NCI-H128 (cell line): Measurements from ENCODE around the gene UCN2.
"Not testable (repeated sequence)": the region's sequence is repeated elsewhere in the genome, so short reads cannot be mapped to it uniquely, and the experiment has no call there.

ENCODE experiments used
- DNase-seq: peaks from one replicate; lab custom pipeline; 2025; ENCODE audit not compliant: unreplicated experiment; lab: John Stamatoyannopoulos, UW

UCN2 gene

DNA sequence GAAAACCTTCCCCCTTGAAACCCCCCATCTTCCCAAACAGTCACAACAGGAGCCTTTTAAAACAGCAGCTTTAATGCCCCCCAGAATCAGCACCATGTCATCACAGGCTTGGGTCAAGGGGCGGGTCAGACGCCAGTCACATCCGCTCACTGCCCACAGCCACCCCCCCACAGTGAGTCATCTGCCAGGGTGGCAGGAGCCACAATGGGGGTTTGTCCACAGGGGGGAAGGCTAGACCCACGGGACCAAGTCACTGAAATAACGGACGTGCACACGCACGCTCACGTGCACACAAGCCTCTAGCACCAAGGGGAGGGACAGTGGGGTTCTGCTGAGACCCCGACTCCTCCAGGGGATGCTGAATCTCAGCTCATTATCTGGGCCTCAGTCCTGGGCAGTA, 441 bp upstream of the UCN2 start:
- no peak for DNase-seq

DNA sequence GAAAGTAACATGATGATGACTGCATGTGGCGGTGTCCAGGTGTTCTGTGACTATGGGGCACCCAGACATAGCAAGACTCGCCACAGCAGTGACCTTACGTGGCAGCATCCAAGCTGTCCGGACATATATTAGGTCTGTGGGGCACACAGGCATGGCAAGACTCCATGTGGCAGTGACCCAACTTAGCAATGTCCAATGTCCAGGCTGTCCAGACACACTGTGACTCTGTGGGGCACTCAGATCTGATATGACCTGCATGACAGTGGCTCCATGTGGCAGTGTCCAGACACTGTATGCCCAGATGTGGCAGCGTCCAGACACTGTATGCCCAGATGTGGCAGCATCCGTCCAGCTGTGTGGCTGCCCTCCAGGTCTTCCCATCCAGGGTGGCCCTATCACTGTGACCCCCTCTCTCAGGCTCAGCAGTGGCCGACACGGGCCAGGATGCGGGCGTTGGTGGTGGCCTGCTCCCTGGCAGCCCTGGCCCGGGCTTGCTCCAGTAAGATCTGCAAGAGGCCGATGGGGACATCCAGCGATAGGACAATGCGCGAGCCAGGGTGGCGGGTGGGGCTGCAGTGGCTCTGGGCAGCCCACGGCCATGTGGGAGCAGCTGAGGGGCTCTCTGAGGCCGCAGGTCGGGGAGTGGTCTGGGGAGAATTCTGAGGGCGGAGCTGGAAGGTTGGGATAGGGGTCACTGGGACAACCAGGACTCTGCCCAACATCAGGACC, 1.1 kb downstream of the UCN2 start:
- no peak for DNase-seq

DNA sequence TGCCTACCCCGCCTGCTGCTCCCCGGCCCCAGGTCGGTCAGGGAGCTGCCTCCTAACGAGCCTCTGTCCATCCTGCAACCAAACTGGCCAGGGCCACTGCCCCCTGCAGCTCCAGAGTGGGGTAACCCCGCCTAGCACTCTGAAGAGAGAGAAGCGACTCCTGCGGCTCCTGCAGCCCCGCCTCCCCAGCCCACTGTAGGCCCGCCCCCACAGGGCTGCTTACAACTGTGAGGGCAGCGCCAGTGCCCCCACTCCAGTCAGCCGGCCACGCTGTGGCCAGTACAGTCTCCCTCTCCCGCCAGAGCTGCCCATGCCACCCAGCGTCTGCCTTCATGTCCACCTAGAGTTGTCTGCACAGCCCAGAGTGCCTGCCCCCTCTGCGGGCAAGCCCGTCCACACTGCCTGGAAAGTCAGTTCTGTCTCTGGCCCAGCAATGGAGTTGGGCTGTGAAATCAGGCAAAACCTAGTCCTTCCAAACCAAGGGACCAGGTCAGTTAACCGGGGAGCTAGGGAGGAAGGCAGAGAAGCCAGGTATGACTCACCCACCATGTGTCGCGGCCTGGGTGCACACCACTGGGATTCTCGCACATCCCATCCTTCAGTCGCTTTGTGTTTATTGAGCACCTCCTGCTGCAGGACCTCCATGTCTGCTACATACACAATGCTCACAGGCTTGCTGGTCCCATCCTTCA, 2.4 kb downstream of the UCN2 start:
- DNase-seq = no peak

DNA sequence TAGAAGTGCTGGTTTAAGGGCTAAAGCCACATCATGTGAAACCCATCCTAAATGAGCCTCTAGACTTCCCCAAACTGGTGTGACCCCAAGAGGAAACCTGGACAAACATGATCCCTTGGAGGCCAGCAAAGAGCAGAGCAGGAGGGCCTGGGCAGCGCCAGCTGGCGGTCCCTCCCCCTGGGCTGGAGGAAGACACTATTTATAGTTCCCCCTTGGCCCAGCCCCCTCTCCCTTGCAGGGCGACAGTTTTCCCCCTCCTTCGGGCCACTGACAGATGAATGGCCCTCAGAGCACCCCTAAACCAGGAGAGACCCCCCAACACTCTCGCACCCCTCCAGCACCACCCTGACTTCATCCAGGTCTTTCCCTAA, 2.9 kb downstream of the UCN2 start:
- DNase-seq = no peak

DNA sequence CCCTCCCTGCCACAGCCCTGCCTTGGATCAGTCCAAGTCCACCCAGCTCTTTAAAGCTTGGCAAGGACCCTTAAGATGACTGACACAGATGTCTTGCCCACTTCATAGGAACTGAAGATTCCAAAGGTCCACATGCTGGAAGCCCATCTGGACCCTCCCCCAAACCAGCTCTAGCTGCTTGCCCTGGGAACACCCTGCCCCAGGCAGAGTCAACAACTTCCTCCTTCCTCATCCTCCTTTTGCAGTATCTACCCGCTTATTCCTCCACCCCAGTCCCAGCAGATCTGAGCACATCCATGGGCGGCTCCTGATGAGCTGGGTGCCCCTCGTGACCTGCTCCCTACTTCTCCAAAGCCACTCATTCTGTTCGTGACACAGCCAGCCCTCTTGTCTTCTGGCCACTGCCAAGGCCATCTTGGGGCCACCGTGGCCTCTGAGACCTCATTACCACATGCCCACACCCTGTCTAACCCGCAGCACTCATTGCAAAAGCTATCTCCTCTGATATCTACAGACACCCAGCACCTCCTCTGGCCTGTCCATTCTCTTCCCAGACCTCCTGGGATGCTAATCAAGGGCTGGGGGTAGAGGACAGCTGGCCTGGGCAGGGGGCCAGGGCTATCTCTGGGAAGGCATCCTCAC, 5.0 kb downstream of the UCN2 start:
- DNase-seq = no peak

DNA sequence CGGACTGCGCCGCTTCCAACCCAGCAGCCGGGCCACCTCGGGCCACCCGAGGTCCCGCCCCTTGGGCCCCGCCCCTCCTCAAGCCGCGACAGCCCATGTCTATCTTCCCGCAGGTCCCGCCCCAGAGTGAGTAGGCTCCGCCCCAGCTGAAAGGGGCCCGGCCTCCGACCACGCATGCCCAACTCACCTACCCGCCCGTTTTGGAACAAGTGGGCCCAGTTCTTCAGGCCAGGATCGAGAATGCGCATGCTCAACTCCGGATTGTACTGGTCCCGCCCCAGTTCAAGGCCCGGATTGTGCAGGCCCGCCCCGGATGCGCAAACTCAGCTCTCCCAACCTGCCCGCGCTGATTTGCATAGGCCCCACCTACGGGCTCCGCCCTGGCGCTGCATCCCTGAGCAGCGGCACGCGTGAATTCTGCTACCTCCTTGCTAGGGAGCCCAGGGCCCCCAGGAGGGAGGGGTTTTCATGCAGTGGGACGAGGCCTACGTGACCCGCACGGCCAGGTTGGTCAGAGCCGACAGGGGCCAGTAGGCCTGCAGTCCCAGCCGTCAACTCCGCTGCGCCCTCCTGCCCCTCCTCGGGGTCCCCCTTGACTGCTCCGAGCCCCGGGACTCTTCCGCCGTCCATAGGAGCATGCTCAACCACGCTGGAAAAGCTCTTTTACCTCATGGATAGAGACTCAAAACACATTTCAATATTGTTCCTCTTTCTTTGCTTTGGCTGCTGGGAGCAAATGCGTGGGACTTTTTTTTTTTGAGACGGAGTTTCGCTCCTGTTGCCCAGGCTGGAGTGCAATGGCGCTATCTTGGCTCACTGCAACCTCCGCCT, 6.6 kb downstream of the UCN2 start, which contains the start of gene PFKFB4:
Gene PFKFB4 (minus strand): TSS at position 8 of the 831 bp plus-strand sequence. CDS start 26 bp downstream, outside the sequence.
- DNase-seq = peak; percentile 97

DNA sequence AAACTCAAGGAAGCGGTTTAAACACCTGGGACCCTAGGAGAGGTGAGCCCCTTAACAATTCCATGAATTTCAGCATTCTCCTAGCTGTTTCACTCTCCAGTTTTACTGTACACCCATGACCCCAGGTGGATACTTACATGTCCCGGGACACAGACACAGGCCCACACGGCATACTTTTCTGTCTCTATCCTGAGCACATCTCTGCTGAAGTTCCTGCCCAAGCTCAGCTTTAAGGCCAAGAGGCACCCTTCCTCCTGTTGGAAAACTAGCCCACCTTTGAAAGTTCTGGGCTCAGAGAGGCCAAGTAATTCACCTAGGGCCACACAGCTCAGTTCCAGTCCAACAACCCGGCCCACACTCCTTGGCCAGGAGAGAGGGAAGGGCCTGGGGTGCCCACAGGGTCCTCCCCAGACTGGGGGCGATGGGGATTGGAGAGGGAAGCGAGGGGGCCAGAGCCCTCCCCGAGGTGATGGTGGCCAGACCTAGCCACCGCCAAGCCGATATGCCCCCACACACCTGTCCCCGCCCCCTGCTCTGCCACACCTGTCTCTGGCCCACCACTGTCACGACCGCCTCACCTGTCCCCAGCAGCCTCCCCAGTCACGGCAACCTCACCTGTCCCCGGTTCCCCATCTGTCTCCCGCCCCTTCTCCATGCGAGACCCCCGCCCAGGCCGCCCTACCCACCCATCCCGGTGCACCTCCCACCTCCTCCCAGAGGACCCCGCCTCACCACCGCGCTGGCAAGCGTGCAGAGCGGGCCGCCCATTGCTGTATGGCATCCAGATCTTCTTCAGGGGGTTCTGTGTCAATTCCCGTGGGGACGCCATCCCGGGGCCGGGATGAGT, 7.4 kb downstream of the UCN2 start:
- DNase-seq = no peak

DNA sequence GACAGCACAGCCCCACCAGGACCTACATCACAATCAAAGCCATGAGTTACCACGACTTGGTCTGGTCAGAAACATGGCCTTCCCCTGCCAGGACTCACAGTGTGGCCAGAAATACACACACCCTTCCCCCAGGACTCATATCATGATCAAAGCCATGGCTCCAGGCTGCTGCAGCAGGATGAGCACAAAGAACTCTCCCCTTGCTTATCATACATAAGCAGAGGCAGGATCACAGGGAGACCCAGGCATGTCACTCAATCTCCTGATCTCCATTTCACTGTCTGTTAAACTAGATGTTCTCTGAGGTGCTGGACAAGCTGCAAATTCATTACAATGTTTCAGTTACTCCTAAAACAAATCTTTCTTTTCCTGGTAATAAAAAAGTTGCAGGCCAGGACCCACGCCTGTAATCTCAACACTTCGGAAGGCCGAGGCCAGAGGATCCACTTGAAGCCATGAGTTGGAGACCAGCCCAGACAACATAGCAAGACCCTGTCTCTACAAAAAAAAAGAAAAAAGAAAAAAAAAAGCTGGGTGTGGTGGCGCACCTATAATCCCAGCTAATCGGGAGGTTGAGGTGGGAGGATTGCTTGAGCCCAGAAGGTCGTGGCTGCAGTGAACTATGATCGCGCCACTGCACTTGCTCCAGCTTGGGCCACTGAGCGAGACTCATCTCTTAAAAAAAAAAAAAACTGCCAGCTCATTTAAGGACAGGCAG, 8.2 kb downstream of the UCN2 start:
- DNase-seq = no peak

DNA sequence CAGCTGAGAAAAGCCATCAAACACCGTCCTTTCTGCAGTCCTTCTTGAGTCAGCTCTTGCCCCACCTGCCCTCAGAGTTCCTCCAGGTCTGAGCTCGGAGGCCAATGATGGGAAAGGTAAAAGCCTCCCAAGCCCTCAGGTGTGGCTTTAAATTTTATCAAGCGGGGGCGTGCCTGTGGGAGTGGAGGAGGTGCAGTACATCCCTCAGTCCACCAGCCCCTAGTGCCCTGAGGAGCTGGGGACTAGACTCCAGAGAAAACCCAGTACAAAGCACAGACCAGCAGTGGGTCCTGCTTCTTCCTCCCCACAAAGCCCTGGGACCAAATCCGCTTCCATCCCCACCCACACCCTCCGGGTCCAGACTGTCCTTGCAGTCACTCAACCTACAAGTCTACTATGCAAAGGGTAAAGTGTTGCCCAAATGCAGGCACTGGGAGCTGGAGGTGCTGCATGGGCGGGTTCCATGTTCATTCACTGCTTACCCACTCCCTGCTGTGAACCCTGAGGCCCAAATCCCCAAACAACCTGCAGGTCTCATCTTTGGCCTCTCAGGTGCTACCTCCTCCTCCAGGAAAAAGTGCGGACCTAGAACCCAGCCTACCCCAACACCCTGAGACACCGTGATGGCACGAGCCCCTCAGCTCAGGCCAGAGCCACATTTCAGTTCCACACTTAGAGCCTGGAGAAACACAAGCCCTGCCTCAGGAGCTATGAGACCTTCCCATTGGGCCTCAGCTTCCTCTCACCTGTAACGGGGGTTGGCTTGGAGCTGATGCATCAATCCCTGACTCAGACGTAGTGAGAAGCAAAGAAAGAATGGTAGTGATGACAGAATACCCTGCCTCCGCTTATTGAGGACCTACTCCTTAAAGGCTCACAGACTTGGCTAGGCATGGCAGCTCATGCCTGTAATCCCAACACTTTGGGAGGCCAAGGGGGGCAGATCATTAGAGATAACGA, 9.4 kb downstream of the UCN2 start:
- no peak for DNase-seq

DNA sequence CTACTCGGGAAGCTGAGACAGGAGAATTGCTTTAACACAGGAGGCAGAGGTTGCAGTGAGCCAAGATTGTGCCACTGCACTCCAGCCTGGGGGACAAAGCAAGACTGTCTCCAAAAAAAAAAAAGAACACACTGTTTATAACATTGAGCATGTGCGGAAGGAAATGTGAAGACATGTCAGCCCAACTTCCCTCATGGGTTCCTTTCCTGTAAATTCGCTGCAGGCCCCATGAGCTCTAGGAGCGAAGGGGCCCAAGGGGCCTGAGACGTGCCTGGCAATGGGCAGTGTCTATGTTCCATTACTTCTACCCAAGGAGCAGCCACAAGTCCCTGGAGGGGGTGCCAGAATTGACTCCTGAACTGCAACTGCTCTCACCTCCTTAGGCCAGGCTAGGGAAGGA, 10.2 kb downstream of the UCN2 start:
- DNase-seq = no peak

DNA sequence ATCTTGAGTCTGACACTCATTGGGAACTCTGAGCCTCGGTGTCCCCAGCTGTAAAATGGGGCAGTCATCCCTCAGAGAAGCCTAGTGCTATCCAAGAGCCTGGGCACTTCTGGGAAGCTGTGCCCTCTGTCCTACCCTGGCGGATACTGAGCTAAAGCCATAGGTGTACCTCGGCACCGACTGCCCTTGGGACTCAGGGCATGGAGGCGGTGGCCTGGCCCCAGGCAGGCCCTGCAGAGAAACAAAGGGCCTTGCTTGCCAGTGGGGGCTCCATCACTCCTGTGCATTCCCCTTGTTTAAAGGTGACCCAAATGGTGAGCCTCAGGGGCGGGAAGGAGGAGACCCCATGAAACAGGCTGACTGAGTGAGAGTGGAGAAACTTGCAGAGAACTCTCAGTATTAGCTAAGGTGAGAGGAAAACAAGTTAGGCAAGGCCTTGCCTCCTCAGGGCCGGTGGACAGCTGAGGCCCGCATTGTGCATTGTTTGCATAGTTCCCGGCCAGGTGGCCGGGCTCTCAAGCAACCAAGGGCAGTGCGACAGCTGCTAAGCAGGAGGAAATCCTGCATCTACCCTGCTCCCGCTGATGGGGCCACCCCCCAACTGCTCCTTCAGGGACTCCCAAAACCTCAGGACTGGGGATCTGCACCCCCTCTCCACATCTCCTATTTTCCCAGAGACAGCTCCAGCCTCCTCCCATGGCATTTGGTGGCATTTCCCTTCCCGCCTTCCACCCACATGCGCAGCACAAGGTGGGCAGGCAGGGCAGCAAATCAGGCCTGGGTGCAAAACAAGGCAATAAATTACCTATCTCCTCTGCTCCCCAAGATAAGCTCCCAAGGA, 11.2 kb downstream of the UCN2 start:
- DNase-seq = no peak

DNA sequence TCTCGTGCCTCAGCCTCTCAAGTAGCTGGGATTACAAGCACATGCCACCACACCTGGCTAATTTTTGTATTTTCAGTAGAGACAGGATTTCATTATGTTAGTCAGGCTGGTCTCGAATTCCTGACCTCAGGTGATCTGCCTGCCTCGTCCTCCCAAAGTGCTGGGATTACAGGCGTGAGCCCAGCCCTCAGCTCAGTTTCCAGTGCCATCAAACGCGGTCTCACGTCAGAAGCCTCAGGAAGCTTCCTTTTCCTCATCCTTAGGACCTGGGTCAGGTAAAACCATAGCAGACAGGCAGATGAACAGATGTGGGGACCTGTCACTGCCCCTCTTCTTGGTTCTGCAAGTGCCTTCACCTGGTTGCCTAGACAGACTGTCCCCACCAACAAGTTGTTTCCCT, 11.9 kb downstream of the UCN2 start:
- not testable (repeated sequence) for DNase-seq

DNA sequence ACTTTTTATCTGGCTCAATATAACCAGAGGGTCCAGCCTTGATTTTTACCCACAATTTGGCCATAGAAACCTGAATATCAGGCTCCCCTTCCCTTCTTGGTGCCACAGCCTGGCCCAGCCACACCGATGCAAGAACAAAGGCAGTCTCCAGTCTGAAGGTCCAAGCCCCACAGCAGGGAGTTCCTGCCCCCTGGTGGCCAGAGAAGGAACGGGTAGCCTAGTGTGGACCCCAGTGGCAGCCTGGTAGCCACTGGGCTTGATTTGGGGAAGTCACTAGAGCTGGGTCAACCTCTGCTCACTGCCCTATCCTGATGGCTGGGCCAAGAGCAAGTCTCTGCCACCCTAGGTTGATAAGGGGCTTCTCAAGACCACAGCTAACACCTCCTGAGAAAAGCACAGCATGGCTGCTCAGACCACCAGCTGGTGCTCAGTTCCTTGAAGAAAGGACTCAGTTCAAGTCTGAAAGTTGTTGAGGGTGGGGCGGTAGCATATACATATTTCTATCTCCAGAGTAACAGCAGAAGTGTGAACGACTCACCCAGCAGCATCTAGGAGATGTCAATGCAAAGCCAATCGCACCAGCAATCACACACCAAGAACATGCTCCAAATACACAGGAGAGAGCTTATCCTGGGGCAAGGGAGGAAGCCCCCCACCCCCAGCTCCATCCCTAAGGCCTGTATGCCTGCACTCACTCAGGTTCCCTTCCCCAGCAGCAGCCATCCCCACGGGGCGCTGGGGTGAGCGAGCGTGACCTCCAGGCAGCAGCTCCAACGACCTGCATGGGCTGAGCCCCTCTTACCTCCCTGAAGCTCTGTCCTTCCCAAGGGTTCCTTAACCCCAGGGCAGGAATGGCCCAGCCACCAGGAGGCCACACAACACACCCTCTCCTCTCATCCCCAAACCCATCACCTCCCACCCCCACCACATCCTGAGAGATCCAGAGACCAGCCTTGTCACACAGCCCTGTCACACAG, 14.6 kb downstream of the UCN2 start:
- DNase-seq = no peak

DNA sequence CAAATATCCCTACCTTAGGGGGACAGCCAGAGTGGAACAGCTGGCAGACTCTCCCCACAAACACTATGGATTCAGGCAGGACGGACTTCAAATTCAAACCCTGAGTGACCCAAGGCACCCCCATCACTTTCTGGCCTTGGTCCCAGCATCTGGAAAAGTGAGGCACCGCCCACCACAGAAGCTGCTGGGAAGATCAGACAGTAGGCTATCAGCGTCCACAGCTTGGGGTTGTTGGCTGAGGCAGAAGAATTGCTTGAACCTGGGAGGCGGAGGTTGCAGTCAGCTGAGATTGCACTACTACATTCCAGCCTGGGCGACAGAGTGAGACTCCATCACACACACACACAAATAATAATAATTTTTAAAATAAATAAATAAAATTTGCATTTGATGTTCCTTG, 15.5 kb downstream of the UCN2 start:
- no peak for DNase-seq

DNA sequence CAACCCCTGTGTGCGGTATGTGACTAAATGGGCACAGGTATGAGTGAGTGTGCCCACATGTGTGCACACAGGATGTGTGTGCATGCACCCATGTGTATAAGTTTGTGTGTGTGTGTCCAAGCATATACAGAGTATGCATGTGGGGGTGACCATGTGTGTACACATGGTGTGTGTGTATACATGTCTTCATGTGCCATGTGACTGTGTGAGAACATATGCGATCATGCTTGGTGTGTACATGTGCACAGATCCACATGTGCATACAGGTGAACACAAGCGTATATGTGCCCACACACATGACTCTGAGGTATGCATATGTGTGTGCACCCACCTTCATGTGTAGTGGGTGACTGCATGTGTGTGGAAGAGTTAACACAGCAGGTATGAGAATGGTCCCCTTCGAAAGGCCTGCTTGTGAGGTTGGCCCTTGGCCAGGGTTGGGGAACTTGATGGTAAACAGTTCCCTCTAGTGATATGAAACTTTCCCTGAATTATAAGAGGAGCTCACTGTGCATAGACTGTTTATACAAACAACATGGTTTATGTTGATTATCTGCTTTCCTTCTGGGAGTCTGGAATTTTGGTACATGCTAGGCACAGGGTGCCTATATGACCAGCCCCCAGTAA, 17.3 kb downstream of the UCN2 start:
- DNase-seq = no peak

DNA sequence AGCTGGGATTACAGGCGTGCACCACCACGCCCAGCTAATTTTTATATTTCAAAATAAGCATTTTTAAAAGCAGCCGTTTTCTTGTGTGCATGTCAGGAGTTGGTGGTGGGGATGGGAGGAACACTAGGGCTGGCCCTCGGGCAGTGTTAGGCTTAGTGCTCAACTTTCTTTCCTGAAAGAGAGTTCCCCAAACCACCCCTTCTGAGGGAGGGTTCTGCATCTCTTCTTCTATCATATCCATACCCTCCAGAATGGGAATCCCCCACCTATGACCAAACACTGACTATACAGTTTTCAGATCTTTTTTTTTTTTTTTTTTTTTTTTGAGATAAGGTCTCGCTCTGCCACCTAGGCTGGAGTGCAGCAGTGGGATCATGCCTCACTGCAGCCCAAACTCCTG, 19.4 kb downstream of the UCN2 start:
- DNase-seq = no peak
